ENCODE results near the gene BRF1. TPM values are rescaled to one million over a fixed set of nuclear protein-coding genes. Genes with fewer than 3 reads are reported as not detected.

BRF1 gene
- total RNA-seq, 1 experiment from 2014 or later, result 26.4 TPM

DNA sequence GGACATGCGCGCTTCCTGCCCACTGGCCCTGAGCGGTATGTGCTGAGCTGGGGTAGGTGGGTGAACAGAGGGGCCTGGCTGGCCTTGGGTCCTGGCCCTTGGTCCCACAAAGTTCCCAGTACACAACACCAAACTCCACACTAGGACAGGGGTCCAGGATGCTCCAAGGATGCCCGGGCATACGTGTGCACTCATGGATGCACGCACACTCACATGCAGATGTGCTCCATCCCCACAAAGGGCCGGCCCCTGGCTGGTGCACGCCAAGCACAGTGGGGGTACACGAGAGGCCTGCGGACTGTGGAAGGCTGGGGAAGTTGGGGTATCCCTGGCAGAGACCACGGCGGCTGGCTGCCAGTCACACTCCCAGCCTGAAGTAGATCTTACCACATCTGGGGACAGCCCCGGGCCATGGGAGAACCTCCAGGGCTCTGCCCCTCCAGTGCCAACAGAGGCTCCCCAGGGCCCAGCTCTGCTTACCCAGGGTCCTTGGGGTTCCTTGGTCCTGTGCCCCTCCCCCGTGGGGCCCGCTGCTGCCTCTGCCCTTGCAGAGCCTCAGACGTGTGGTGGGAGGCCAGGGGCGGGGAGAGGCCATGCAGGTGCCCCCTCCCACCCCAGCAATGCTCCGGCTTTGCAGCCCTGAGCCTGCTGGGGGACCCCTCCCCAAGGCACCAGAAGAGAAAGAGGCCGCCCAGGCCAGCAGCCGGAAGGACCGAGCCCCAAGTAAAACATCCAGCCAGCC is 95.7 kb downstream of the BRF1 start:
- ATAC-seq, result no peak
- no peaks in the 10 kb centered on the region for H3K4me1 Mint-ChIP-seq

DNA sequence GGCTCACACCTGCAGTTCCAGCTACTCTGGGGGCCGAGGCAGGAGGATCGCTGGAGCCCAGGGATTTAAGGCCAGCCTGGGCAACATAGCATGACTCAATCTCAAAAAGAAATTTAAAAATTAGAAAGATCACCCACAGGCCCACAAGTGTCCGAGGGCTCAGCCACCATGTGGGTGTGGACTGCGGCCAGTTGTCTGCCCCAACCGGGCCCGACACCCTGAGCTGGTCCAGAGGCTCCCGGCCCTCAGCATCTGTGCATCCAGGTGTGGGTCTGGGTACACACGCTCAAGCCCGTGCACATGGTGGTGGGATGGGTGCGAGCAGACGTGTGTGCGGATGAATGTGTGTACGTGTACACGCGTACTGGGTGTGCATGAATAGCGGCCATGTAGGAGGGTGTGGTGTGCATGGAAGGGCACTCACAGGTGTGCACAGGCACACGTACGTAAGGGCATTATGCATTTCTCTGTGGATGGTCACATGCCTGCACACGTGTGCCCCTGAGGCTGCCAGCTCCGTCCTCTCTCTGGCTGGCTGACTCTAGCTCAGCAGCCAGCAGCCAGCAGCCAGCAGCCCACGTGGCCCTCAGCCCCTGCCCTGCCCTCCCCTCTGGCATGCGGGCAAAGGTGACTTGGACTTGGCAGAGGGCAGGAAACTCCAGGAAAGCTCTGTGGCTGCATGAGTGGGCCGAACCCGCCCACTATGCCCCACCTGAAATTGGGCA is 96.4 kb downstream of the BRF1 start:
- CTCF ChIA-PET, result interaction anchor here (0.6 to 3.4 kb wide), 7 partner anchors 10 to 173 kb away, joined by 3 to 16 read pairs (median 3); partner anchors contain the start of gene BRF1
- Mint-ChIP-seq H3K27ac (no peak overlapping the region), H3K4me3 (no peak overlapping the region), H3K9me3 (no peaks in the 10 kb centered on the region), H3K36me3 (no peaks in the 10 kb centered on the region), H3K27me3 (ENCODE audit: low read depth) (peaks cover 4% of the 10 kb centered on the region; the same call in 1 of the 2 replicates), H3K4me1 (no peaks in the 10 kb centered on the region)
- no peak for DNase-seq (ENCODE audit: low spot score)
- POLR2A ChIA-PET, result no interaction called here
- ATAC-seq, result no peak
- TF ChIP-seq, protein P1, sequence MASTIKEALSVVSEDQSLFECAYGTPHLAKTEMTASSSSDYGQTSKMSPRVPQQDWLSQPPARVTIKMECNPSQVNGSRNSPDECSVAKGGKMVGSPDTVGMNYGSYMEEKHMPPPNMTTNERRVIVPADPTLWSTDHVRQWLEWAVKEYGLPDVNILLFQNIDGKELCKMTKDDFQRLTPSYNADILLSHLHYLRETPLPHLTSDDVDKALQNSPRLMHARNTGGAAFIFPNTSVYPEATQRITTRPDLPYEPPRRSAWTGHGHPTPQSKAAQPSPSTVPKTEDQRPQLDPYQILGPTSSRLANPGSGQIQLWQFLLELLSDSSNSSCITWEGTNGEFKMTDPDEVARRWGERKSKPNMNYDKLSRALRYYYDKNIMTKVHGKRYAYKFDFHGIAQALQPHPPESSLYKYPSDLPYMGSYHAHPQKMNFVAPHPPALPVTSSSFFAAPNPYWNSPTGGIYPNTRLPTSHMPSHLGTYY (CRISPR knock-in tag; IDR thresholded peaks at IDR 0.05), result no peak
- TF ChIP-seq, protein P2, sequence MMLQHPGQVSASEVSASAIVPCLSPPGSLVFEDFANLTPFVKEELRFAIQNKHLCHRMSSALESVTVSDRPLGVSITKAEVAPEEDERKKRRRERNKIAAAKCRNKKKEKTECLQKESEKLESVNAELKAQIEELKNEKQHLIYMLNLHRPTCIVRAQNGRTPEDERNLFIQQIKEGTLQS (CRISPR knock-in tag; conservative IDR thresholded peaks at IDR 0.05), result no peak
- TF ChIP-seq NFE2L1 (CRISPR knock-in tag; IDR thresholded peaks at IDR 0.05), result no peak
- no peak for TF ChIP-seq TEAD4 (CRISPR knock-in tag; IDR thresholded peaks at IDR 0.05)
- no peak for TF ChIP-seq NFATC4 (CRISPR knock-in tag; IDR thresholded peaks at IDR 0.05)
- no peak for TF ChIP-seq ZNF138 (CRISPR knock-in tag; conservative IDR thresholded peaks at IDR 0.05)
- TF ChIP-seq, protein P3, sequence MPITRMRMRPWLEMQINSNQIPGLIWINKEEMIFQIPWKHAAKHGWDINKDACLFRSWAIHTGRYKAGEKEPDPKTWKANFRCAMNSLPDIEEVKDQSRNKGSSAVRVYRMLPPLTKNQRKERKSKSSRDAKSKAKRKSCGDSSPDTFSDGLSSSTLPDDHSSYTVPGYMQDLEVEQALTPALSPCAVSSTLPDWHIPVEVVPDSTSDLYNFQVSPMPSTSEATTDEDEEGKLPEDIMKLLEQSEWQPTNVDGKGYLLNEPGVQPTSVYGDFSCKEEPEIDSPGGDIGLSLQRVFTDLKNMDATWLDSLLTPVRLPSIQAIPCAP (CRISPR knock-in tag; IDR thresholded peaks at IDR 0.05), result no peak
- TF ChIP-seq, protein P4, sequence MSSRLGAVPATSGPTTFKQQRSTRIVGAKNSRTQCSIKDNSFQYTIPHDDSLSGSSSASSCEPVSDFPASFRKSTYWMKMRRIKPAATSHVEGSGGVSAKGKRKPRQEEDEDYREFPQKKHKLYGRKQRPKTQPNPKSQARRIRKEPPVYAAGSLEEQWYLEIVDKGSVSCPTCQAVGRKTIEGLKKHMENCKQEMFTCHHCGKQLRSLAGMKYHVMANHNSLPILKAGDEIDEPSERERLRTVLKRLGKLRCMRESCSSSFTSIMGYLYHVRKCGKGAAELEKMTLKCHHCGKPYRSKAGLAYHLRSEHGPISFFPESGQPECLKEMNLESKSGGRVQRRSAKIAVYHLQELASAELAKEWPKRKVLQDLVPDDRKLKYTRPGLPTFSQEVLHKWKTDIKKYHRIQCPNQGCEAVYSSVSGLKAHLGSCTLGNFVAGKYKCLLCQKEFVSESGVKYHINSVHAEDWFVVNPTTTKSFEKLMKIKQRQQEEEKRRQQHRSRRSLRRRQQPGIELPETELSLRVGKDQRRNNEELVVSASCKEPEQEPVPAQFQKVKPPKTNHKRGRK (CRISPR knock-in tag; IDR thresholded peaks at IDR 0.05; ENCODE audit: borderline replicate concordance), result no peak
- TF ChIP-seq, protein P5, sequence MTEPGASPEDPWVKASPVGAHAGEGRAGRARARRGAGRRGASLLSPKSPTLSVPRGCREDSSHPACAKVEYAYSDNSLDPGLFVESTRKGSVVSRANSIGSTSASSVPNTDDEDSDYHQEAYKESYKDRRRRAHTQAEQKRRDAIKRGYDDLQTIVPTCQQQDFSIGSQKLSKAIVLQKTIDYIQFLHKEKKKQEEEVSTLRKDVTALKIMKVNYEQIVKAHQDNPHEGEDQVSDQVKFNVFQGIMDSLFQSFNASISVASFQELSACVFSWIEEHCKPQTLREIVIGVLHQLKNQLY (CRISPR knock-in tag; IDR thresholded peaks at IDR 0.05), result no peak

More for the DNA sequence above, 95.7 kb downstream of the BRF1 start:
- H3K9me3 Mint-ChIP-seq, result no peaks in the 10 kb centered on the region
- CTCF ChIA-PET, result interaction anchor here (0.6 to 3.4 kb wide), 5 partner anchors 11 to 172 kb away, joined by 3 to 16 read pairs (median 3); partner anchors contain the start of gene BTBD6
- no peak overlapping the region for H3K4me3 Mint-ChIP-seq
- POLR2A ChIA-PET, result no interaction called here
- no peak for DNase-seq (ENCODE audit: low spot score)
- H3K36me3 Mint-ChIP-seq, result no peaks in the 10 kb centered on the region
- TF ChIP-seq ETV6 (CRISPR knock-in tag; IDR thresholded peaks at IDR 0.05) (no peak), ELF4 (CRISPR knock-in tag; IDR thresholded peaks at IDR 0.05; ENCODE audit: low read depth) (no peak), ZNF317 (CRISPR knock-in tag; IDR thresholded peaks at IDR 0.05; ENCODE audit: borderline replicate concordance, low read depth) (no peak), SMAD3 (CRISPR knock-in tag; IDR thresholded peaks at IDR 0.05; ENCODE audit: borderline replicate concordance) (no peak), HMGA2 (CRISPR knock-in tag; IDR thresholded peaks at IDR 0.05) (no peak), SOX15 (CRISPR knock-in tag; IDR thresholded peaks at IDR 0.05) (no peak), FOXP1 (CRISPR knock-in tag; IDR thresholded peaks at IDR 0.05; ENCODE audit: borderline replicate concordance) (no peak), CREM (CRISPR knock-in tag; IDR thresholded peaks at IDR 0.05) (no peak), SMAD4 (CRISPR knock-in tag; IDR thresholded peaks at IDR 0.05) (no peak), OVOL2 (CRISPR knock-in tag; IDR thresholded peaks at IDR 0.05; ENCODE audit: borderline replicate concordance) (no peak)
- TF ChIP-seq, protein P6, sequence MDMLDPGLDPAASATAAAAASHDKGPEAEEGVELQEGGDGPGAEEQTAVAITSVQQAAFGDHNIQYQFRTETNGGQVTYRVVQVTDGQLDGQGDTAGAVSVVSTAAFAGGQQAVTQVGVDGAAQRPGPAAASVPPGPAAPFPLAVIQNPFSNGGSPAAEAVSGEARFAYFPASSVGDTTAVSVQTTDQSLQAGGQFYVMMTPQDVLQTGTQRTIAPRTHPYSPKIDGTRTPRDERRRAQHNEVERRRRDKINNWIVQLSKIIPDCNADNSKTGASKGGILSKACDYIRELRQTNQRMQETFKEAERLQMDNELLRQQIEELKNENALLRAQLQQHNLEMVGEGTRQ (CRISPR knock-in tag; IDR thresholded peaks at IDR 0.05), result no peak
- TF ChIP-seq, protein P7, sequence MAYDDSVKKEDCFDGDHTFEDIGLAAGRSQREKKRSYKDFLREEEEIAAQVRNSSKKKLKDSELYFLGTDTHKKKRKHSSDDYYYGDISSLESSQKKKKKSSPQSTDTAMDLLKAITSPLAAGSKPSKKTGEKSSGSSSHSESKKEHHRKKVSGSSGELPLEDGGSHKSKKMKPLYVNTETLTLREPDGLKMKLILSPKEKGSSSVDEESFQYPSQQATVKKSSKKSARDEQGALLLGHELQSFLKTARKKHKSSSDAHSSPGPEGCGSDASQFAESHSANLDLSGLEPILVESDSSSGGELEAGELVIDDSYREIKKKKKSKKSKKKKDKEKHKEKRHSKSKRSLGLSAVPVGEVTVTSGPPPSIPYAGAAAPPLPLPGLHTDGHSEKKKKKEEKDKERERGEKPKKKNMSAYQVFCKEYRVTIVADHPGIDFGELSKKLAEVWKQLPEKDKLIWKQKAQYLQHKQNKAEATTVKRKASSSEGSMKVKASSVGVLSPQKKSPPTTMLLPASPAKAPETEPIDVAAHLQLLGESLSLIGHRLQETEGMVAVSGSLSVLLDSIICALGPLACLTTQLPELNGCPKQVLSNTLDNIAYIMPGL (CRISPR knock-in tag; IDR thresholded peaks at IDR 0.05), result no peak
- TF ChIP-seq, protein P8, sequence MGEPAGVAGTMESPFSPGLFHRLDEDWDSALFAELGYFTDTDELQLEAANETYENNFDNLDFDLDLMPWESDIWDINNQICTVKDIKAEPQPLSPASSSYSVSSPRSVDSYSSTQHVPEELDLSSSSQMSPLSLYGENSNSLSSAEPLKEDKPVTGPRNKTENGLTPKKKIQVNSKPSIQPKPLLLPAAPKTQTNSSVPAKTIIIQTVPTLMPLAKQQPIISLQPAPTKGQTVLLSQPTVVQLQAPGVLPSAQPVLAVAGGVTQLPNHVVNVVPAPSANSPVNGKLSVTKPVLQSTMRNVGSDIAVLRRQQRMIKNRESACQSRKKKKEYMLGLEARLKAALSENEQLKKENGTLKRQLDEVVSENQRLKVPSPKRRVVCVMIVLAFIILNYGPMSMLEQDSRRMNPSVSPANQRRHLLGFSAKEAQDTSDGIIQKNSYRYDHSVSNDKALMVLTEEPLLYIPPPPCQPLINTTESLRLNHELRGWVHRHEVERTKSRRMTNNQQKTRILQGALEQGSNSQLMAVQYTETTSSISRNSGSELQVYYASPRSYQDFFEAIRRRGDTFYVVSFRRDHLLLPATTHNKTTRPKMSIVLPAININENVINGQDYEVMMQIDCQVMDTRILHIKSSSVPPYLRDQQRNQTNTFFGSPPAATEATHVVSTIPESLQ (CRISPR knock-in tag; IDR thresholded peaks at IDR 0.05), result no peak
- TF ChIP-seq, protein P9, sequence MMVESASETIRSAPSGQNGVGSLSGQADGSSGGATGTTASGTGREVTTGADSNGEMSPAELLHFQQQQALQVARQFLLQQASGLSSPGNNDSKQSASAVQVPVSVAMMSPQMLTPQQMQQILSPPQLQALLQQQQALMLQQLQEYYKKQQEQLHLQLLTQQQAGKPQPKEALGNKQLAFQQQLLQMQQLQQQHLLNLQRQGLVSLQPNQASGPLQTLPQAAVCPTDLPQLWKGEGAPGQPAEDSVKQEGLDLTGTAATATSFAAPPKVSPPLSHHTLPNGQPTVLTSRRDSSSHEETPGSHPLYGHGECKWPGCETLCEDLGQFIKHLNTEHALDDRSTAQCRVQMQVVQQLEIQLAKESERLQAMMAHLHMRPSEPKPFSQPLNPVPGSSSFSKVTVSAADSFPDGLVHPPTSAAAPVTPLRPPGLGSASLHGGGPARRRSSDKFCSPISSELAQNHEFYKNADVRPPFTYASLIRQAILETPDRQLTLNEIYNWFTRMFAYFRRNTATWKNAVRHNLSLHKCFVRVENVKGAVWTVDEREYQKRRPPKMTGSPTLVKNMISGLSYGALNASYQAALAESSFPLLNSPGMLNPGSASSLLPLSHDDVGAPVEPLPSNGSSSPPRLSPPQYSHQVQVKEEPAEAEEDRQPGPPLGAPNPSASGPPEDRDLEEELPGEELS (CRISPR knock-in tag; IDR thresholded peaks at IDR 0.05), result no peak
- H3K27ac Mint-ChIP-seq, result no peak overlapping the region
- H3K27me3 Mint-ChIP-seq (ENCODE audit: low read depth), result no peaks in the 10 kb centered on the region

Measured in WTC11 (cell line).